Activated naive CD8-positive, alpha-beta T cell treated with anti-CD3 and anti-CD28 coated beads, Interleukin-2, amount 50 U/mL, for 16 hours (primary cell): ENCODE results near the gene PPP1R3D.
"Not testable (repeated sequence)": the region's sequence is repeated elsewhere in the genome, so short reads cannot be mapped to it uniquely, and the experiment has no call there.

Experiments
- DNase-seq: peaks from one replicate; pipeline ENCODE4 v3.0.0-alpha.2; 2020; ENCODE audit warnings: low read depth, low spot score

The PPP1R3D gene, protein sequence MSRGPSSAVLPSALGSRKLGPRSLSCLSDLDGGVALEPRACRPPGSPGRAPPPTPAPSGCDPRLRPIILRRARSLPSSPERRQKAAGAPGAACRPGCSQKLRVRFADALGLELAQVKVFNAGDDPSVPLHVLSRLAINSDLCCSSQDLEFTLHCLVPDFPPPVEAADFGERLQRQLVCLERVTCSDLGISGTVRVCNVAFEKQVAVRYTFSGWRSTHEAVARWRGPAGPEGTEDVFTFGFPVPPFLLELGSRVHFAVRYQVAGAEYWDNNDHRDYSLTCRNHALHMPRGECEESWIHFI

GRCh38 chr20:59940129-59940955 is at the start of gene PPP1R3D, which contains the start of gene FAM217B:
Gene PPP1R3D, minus strand, starts transcription at chr20:59940305. Its CDS starts 374 bp downstream, at chr20:59939931.
Gene FAM217B, plus strand, starts transcription at chr20:59940389. Its CDS starts 3,555 bp downstream, at chr20:59943944.
- DNase-seq = peak; percentile 73

GRCh38 chr20:59988141-59988540 is 48.0 kb upstream of the PPP1R3D start:
- no peak for DNase-seq

DNA sequence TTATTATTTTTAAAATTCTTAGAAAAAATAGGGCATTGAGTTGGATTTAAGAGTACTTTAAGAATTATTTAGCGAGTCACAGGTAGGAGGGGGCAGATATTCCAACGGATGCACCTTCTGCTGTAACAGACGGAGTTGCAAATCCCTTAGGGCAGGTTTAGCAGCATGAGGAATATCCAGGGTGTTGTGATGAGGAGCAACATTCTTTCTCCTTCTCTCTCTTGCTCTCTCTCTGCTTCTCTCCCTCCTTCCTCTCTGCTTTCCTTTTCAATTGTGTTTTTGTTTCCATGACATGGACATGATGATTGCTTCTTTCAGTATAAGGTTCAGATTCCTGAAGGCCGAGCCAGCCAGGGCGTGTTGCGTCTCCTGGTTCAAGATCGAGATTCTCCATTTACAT is 47.0 kb upstream of the PPP1R3D start:
- DNase-seq = no peak

DNA sequence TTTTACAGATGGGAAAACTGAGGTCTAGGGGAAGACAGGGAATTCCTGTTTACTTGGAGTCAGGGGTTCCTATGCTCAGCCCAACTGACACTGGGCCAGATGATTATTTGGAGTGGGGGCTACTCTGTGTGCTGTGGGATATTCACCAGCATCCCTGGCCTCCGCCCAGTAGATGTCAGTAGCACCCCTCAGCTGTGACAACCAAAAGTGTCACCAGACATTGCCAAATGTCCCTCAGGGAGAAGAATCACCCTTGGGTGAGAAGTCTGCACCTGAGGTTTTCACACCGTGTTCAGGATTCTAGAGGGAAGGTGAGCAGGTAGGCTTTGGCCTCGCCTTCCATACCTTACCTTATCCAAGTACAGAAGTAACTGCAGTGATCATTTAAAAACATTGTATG is 45.8 kb upstream of the PPP1R3D start:
- DNase-seq = no peak

- no peak for DNase-seq
Observed at GRCh38 chr20:59985164-59985563, 45.1 kb upstream of the PPP1R3D start.

- no peak for DNase-seq
Observed at GRCh38 chr20:59984541-59984940, 44.4 kb upstream of the PPP1R3D start.

GRCh38 chr20:59983076-59983475 is 43.0 kb upstream of the PPP1R3D start:
- no peak for DNase-seq

DNA sequence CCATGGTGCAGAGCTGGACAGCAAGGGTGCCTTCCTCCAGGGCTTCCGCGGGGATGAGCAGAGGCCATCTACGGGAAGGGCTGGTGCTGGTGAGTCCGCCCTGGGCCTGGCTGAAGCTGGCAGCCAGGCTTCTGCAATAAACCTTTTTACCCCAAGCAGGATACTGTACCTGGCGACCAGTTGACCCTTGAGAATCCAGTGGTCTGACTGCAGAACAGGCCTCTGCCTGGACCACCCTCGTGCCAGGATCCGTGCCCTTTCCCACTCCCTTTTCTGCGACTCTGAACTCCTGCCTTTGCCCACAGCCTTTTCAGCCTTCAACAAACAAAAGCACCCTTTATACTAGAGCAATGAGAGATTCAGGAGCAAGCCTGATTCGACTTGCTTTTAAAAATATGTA is 37.0 kb upstream of the PPP1R3D start:
- no peak for DNase-seq

- DNase-seq = no peak
Observed at GRCh38 chr20:59976156-59976782, 36.2 kb upstream of the PPP1R3D start.

GRCh38 chr20:59972037-59972801 is 32.1 kb upstream of the PPP1R3D start:
- DNase-seq = no peak

- no peak for DNase-seq
Observed at GRCh38 chr20:59971428-59971827, 31.3 kb upstream of the PPP1R3D start.

DNA sequence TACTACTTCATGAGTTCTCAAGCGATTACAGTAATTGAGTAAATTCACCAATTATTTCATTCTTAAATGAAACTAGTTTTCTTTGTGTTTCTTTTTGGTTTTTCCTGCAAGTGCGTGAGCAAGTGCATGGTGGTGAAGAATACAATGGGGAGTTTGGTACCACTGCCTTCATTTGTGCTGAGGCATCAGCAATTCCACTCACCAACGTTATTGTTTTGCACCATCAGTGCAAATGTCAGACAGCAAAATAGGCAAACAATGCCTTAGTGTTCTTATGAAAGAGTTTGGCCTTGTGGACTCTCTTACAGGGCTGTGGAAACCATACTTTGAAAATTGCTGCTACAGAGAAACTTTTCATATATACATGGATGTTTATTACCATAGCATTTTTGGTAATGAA is 26.3 kb upstream of the PPP1R3D start:
- DNase-seq = no peak

GRCh38 chr20:59962155-59962554 is 22.1 kb upstream of the PPP1R3D start:
- DNase-seq = no peak

DNA sequence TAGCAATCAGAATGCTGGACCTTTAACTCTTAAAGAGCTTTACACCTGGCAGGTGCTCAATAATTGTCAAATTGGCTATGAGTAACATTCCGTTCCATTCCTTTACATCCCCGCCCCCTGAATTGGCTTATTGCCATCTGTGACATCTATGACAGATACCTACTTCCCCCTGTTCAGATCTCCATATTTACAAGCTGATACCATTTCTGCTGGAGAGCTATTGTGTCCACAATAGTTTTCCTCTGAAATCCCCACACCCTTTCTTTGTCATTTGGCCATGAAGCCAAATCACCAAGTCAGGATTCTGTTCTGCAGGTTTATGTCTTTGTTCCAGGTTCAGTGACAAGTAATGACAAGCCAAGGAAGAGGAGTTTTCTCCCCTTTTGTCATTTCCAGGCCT is 21.3 kb upstream of the PPP1R3D start:
- no peak for DNase-seq

GRCh38 chr20:59958626-59959025 is 18.5 kb upstream of the PPP1R3D start:
- DNase-seq = no peak

GRCh38 chr20:59958123-59958522 is 18.0 kb upstream of the PPP1R3D start, which contains the start of gene CDH26:
Gene CDH26, plus strand, starts transcription at chr20:59958423. Its CDS starts 304 bp downstream, at chr20:59958727.
- no peak for DNase-seq

DNA sequence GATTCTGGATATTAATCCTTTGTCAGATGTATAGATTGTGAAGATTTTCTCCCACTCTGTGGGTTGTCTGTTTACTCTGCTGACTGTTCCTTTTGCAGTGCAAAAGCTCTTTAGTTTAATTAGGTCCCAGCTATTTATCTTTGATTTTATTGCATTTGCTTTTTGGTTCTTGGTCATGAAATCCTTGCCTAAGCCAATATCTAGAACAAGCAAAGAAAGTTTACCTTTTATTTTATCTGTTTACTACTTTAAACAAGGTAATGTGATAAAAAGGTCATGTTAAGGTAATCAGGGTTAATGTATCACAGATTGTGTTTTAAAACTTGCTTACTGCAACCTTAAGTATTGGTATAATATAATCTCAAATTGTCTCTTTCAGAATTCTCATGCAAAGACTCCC is 17.5 kb upstream of the PPP1R3D start:
- not testable (repeated sequence) for DNase-seq

- DNase-seq = no peak
Observed at GRCh38 chr20:59955131-59955796, 15.2 kb upstream of the PPP1R3D start.

DNA sequence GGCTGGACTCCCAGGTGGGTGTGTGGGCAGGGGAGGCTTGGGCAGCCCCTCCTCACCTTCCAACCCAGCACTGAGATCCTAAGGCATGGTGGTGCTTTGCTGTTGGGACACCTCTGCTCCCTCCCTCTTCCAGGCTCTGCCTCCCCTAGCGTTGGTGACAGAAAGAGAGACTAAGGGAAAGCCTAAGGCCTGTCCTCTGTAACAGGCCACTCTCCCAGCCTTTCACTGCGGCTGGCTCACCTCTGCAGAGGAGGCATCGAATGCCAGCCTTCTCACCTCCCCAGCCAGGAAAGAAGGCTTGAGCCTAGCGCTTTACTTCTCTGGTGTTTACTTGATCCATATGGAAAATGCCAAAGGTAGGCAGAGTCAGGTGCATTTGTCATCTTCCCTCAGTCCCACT is 14.6 kb upstream of the PPP1R3D start:
- DNase-seq = no peak

DNA sequence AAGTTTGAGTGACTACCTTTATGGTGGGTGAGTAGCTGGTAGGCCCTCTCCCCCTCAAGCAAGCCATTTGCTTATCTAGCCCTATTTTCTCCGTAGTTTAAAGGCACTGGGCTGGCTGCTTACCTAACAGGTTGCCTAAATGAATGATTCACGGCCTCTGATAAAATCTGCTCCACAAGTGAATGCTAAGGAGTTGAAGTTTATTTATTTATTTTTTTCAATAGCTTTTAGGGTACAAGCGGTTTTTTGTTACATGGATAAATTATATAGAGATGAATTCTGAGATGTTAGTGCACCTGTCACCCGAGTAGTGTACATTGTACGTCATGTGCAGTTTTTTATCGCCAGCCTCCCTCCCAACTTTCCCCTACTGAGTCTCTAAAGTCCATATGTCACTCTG is 9.8 kb upstream of the PPP1R3D start:
- DNase-seq = no peak
